IMR-90 (cell line): Measurements from ENCODE around the gene TXNRD1. TPM values are rescaled to one million over a fixed set of nuclear protein-coding genes. Genes with fewer than 3 reads are reported as not detected.
A peak's percentile ranks its signal among the peaks of the same experiment; 100 is the strongest.

Source experiments
- ATAC-seq: fragments of 200-7000 bp; cut with Tn5 transposase; 2 replicates; pipeline ENCODE4 v1.9.1; 2020; ENCODE audit warnings: low read depth, mild to moderate bottlenecking, moderate library complexity
- Bru-seq: library from RNA; stranded (reverse); fragments of 400-500 nt; gene quantifications from one replicate; lab custom pipeline; 2021; lab: Mats Ljungman, UMichigan
- BruChase-seq, 2 experiments: library from RNA; stranded (reverse); fragments of 400-500 nt; gene quantifications; one replicate each; lab custom pipeline; 2021; lab: Mats Ljungman, UMichigan
- BruUV-seq: library from RNA; stranded (reverse); fragments of 400-500 nt; replicated peaks from 2 replicates; lab custom pipeline; 2021; lab: Mats Ljungman, UMichigan
- CTCF ChIA-PET: fragments of 300-600 bp; formaldehyde crosslinking; extraction: SDS; loops from one replicate; lab custom pipeline; 2021; ENCODE audit warnings: antibody characterized with exemption; lab: Yijun Ruan, JAX
- POLR2A ChIA-PET: fragments of 300-600 bp; sonication (Branson Sonifier 250); formaldehyde crosslinking; loops from one replicate; lab custom pipeline; 2022; ENCODE audit warnings: antibody characterized with exemption; ENCODE audit not compliant: unreplicated experiment; lab: Charles Lee
- DNase-seq: peaks from one replicate; pipeline ENCODE4 v3.0.0; 2013
- H2AFZ ChIP-seq: replicated peaks from 2 replicates; pipeline ENCODE3; 2013; ENCODE audit warnings: low read length, mild to moderate bottlenecking; ENCODE audit not compliant: poor library complexity
- H2AK5ac ChIP-seq: 2 replicates; pipeline ENCODE4 v1.6.1; 2013; ENCODE audit warnings: low read depth, low read length, inconsistent platforms
- H2AK9ac ChIP-seq: replicated peaks from 2 replicates; pipeline ENCODE3; 2013; ENCODE audit warnings: mild to moderate bottlenecking, low read depth, low read length, moderate library complexity; ENCODE audit not compliant: poor library complexity
- H2BK120ac ChIP-seq: 2 replicates; pipeline ENCODE4 v1.6.1; 2013; ENCODE audit warnings: low read depth, low read length, inconsistent platforms
- H2BK15ac ChIP-seq: 3 replicates; pipeline ENCODE4 v1.6.1; 2013; ENCODE audit warnings: low read depth, low read length, inconsistent platforms
- H2BK20ac ChIP-seq: 2 replicates; pipeline ENCODE4 v1.6.1; 2013; ENCODE audit warnings: low read depth, mild to moderate bottlenecking, inconsistent platforms, low read length, moderate library complexity
- H2BK5ac ChIP-seq: 2 replicates; pipeline ENCODE4 v1.6.1; 2013; ENCODE audit warnings: mild to moderate bottlenecking, low read depth, low read length, inconsistent platforms; ENCODE audit not compliant: poor library complexity, severe bottlenecking
- H3K14ac ChIP-seq: replicated peaks from 2 replicates; pipeline ENCODE4 v1.6.1; 2013; ENCODE audit warnings: low read depth, low read length, inconsistent platforms
- H3K18ac ChIP-seq: 2 replicates; pipeline ENCODE4 v1.6.1; 2013; ENCODE audit warnings: low read depth, low read length, control low read depth
- H3K23ac ChIP-seq: 2 replicates; pipeline ENCODE4 v1.6.1; 2013; ENCODE audit warnings: low read depth, low read length, inconsistent platforms
- H3K27ac ChIP-seq: 2 replicates; pipeline ENCODE4 v1.5.1; 2013; ENCODE audit warnings: mild to moderate bottlenecking, control low read depth, low read length; ENCODE audit not compliant: insufficient read depth
- H3K27me3 ChIP-seq: 2 replicates; pipeline ENCODE4 v1.6.1; 2013; ENCODE audit warnings: low read length; ENCODE audit not compliant: control insufficient read depth, insufficient read depth
- H3K36me3 ChIP-seq: 2 replicates; pipeline ENCODE4 v1.6.1; 2013; ENCODE audit warnings: low read length, mixed read lengths; ENCODE audit not compliant: control insufficient read depth, insufficient read depth
- H3K4ac ChIP-seq: 2 replicates; pipeline ENCODE4 v1.6.1; 2013; ENCODE audit warnings: low read depth, low read length, inconsistent platforms
- H3K4me1 ChIP-seq: 2 replicates; pipeline ENCODE4 v1.6.1; 2013; ENCODE audit warnings: low read length, mixed read lengths; ENCODE audit not compliant: control insufficient read depth, insufficient read depth
- H3K4me2 ChIP-seq: 2 replicates; pipeline ENCODE4 v1.6.1; 2013; ENCODE audit warnings: low read depth, mild to moderate bottlenecking, control low read depth, low read length, moderate library complexity
- H3K4me3 ChIP-seq: 2 replicates; pipeline ENCODE4 v1.5.1; 2013; ENCODE audit warnings: low read depth, mild to moderate bottlenecking, control low read depth, low read length, moderate library complexity; ENCODE audit not compliant: insufficient read depth
- H3K56ac ChIP-seq: 2 replicates; pipeline ENCODE4 v1.6.1; 2013; ENCODE audit warnings: low read length, inconsistent platforms; ENCODE audit not compliant: insufficient read depth; ENCODE audit errors: extremely low read depth
- H3K79me1 ChIP-seq, 2 experiments: 2 replicates each; pipeline ENCODE4 v1.6.1; 2013; ENCODE audit warnings: low read length in 2 of 2, inconsistent platforms in 1 of 2, low read depth in 1 of 2
- H3K9ac ChIP-seq: 2 replicates; pipeline ENCODE4 v1.6.1; 2013; ENCODE audit warnings: low read depth, low read length, control low read depth
- H3K9me1 ChIP-seq: 2 replicates; pipeline ENCODE4 v1.6.1; 2013; ENCODE audit warnings: low read length, inconsistent platforms; ENCODE audit not compliant: insufficient read depth
- H3K9me3 ChIP-seq: 2 replicates; pipeline ENCODE4 v1.6.1; 2013; ENCODE audit warnings: low read length; ENCODE audit not compliant: control insufficient read depth, insufficient read depth
- H4K20me1 ChIP-seq: 2 replicates; pipeline ENCODE4 v1.6.1; 2013; ENCODE audit warnings: low read length, inconsistent platforms; ENCODE audit not compliant: insufficient read depth
- H4K5ac ChIP-seq: 2 replicates; pipeline ENCODE4 v1.6.1; 2013; ENCODE audit warnings: mild to moderate bottlenecking, low read depth, low read length, control low read depth
- H4K8ac ChIP-seq, 2 experiments: 2 replicates each; pipeline ENCODE4 v1.6.1; 2013; ENCODE audit warnings: low read depth in 2 of 2, low read length in 2 of 2, control low read depth in 1 of 2, inconsistent platforms in 1 of 2
- H4K91ac ChIP-seq: 2 replicates; pipeline ENCODE4 v1.6.1; 2013; ENCODE audit warnings: low read depth, low read length, inconsistent platforms; ENCODE audit not compliant: insufficient read depth
- MAFK ChIP-seq: IDR thresholded peaks from 2 replicates; pipeline ENCODE4 v1.6.1; 2012; ENCODE audit warnings: low read depth, low read length, improper control_type of control experiment
- MAZ ChIP-seq: IDR thresholded peaks from 2 replicates; pipeline ENCODE4 v1.6.1; 2012; ENCODE audit warnings: low read depth, mild to moderate bottlenecking, low read length, improper control_type of control experiment, moderate library complexity, borderline replicate concordance
- MXI1 ChIP-seq: IDR thresholded peaks from 2 replicates; pipeline ENCODE4 v1.6.1; 2012; ENCODE audit warnings: low read depth, mild to moderate bottlenecking, low read length, moderate library complexity, borderline replicate concordance
- POLR2A ChIP-seq: IDR thresholded peaks from 2 replicates; pipeline ENCODE4 v1.6.1; 2012; ENCODE audit warnings: mild to moderate bottlenecking, low read depth, low read length
- RAD21 ChIP-seq: IDR thresholded peaks from 2 replicates; pipeline ENCODE4 v1.6.1; 2012; ENCODE audit warnings: low read length, improper control_type of control experiment
- RCOR1 ChIP-seq: IDR thresholded peaks from 2 replicates; pipeline ENCODE4 v1.6.1; 2012; ENCODE audit warnings: mild to moderate bottlenecking, low read length, improper control_type of control experiment; ENCODE audit not compliant: insufficient replicate concordance
- SMC3 ChIP-seq: fragments of 150-350 bp; IDR thresholded peaks from 2 replicates; pipeline ENCODE4 v1.6.1; 2016; ENCODE audit warnings: low read depth, mild to moderate bottlenecking, antibody characterized with exemption, low read length, moderate library complexity
- WGBS, 2 experiments: methylation state at CpG; one replicate each; pipeline versions ENCODE4 v1.1.5 to v1.1.7; 2013; ENCODE audit warnings: missing lambda C conversion rate in 2 of 2; ENCODE audit not compliant: insufficient read length in 1 of 2; ENCODE audit errors: extremely low coverage in 2 of 2; 5-methylcytosine and 5-hydroxymethylcytosine counted together
- dilution Hi-C: fragments of 300-500 bp; cut with HindIII; formaldehyde crosslinking; loops from one replicate; pipeline ENCODE4 v1.14.3; 2018; ENCODE audit warnings: low sequenced_read_pairs; ENCODE audit not compliant: unreplicated experiment
- in situ Hi-C: fragments of 300-500 bp; cut with MboI; formaldehyde crosslinking; loops from 3 replicates; pipeline ENCODE4 v1.14.3; 2019; ENCODE audit warnings: low sequenced_read_pairs, inconsistent platforms, mixed read lengths
- intact Hi-C: fragments of 100-400 bp; cut with micrococcal nuclease; formaldehyde crosslinking; loops from 2 replicates; pipeline ENCODE4 v1.10.0; 2022
- long read RNA-seq: library from polyadenylated mRNA; unstranded; transcript quantifications from one replicate; pipeline ENCODE4 v2.0.0, GENCODE V29; 2021; ENCODE audit not compliant: unreplicated experiment
- polyA plus RNA-seq, 3 experiments: library from polyadenylated mRNA; depleted of rRNA; stranded (reverse); fragments of >200 nt; gene quantifications; 2 replicates each; pipeline ENCODE4 v1.2.3, GENCODE V29; 2012; ENCODE audit warnings: low replicate concordance in 1 of 3
- total RNA-seq: library from RNA; depleted of rRNA; stranded (reverse); fragments of >200 nt; gene quantifications from 2 replicates; pipeline ENCODE4 v1.2.3, GENCODE V29; 2012; rRNA removed
- TF ChIP-seq, protein P1 (sequence below): conservative IDR thresholded peaks from 2 replicates; pipeline ENCODE4 v1.5.1; 2012; ENCODE audit warnings: mild to moderate bottlenecking, low read depth, low read length, improper control_type of control experiment

The TXNRD1 gene
- total RNA-seq (582 and 671 TPM in 2 replicates), polyA plus RNA-seq (2012; rRNA removed) (325 and 379 TPM in 2 replicates), Bru-seq, nascent RNA (percentile 99 among the genes with signal in this experiment), BruChase-seq, experiment 1, labeled RNA remaining after a 6-hour chase (percentile 98 among the genes with signal in this experiment), BruChase-seq, experiment 2, labeled RNA remaining after a 2-hour chase (percentile 99 among the genes with signal in this experiment)
- polyA plus RNA-seq (2012; cell fraction: cytosol; rRNA removed), result 231 and 352 TPM in 2 replicates
- 162 and 221 TPM in 2 replicates for polyA plus RNA-seq (2012; cell fraction: nucleus; rRNA removed; ENCODE audit: low replicate concordance)
- long read RNA-seq, transcript TXNRD1-214 (15 exons, 3,974 nt), result minor isoform, 150 of 967 reads
- long read RNA-seq, transcript TXNRD1-205 (15 exons, 3,930 nt), result major isoform, 335 of 967 reads
- long read RNA-seq, partial matches to known transcripts, result 341 of 967 reads
- long read RNA-seq, other reads (novel, unspliced or antisense), result 139 of 967 reads

DNA sequence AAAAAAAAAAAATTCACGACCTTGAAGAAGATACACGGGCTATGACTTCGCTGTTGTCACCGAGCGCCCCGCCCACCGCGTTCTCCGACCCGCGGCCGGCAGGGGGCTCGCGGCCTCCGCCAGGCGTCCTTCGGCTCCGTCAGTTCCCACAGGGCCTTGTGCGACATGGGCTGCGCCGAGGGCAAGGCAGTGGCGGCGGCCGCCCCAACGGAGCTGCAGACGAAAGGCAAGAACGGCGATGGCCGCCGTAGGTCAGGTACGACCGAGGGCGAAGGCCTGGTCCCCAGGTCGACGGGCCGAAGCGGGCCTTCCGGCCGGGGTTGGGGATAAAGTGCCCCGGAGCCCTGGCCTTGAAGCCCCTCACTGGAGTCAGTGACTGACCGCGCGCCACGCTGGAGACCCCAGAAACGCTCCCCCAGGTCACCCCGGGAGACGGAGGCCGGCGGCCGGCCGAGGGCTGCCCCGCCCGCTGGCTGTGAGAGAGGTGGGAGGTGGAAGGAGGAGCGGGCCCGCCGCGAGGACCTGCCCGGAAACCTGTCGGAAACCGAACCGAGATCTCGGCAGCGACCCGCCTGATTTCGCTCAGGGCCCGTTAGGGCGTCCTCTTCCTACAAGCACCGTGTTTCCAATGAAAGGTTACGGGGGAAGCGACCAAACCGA is at the start of gene TXNRD1:
TXNRD1 (plus strand) TSS at position 142 of the 660 bp plus-strand sequence; CDS start at position 166, 24 bp downstream.
- peak within 1 kb of the TSS; percentile 85 to 92 for H4K8ac ChIP-seq
- ChIA-PET POLR2A (no interaction called here), CTCF (interaction anchor here (0.6 to 0.8 kb wide), 8 partner anchors 59 to 675 kb away, joined by 3 to 8 read pairs (median 4); no protein-coding TSS in a partner anchor)
- H3K14ac ChIP-seq, result peak within 1 kb of the TSS; percentile 92
- H4K91ac ChIP-seq, result peak within 1 kb of the TSS; percentile 92
- H2BK20ac ChIP-seq, result peak within 1 kb of the TSS; percentile 89
- peak; percentile 87 for TF ChIP-seq RAD21
- TF ChIP-seq, protein P1, sequence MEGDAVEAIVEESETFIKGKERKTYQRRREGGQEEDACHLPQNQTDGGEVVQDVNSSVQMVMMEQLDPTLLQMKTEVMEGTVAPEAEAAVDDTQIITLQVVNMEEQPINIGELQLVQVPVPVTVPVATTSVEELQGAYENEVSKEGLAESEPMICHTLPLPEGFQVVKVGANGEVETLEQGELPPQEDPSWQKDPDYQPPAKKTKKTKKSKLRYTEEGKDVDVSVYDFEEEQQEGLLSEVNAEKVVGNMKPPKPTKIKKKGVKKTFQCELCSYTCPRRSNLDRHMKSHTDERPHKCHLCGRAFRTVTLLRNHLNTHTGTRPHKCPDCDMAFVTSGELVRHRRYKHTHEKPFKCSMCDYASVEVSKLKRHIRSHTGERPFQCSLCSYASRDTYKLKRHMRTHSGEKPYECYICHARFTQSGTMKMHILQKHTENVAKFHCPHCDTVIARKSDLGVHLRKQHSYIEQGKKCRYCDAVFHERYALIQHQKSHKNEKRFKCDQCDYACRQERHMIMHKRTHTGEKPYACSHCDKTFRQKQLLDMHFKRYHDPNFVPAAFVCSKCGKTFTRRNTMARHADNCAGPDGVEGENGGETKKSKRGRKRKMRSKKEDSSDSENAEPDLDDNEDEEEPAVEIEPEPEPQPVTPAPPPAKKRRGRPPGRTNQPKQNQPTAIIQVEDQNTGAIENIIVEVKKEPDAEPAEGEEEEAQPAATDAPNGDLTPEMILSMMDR, result peak; percentile 90
- TF ChIP-seq SMC3, result peak; percentile 88
- TF ChIP-seq MAFK, result no peak
- TF ChIP-seq RCOR1, result no peak
- TF ChIP-seq POLR2A, result peak; percentile 63; the same call in 1 of the 2 replicates
- 0 out of 2 replicates have a peak, but pooled peaks have one; percentile 49 for TF ChIP-seq MXI1
- peak; percentile 78; the same call in 1 of the 2 replicates for TF ChIP-seq MAZ
- no peaks in the 10 kb centered on the region for H3K36me3 ChIP-seq
- H2BK5ac ChIP-seq, result peak within 1 kb of the TSS; percentile 91
- H3K9me3 ChIP-seq, result no peaks in the 10 kb centered on the region
- peaks cover 20 to 27% of the 10 kb centered on the region in 2 experiments for H3K79me1 ChIP-seq
- H3K27me3 ChIP-seq, result no peaks in the 10 kb centered on the region
- H3K4me3 ChIP-seq, result peak within 1 kb of the TSS; percentile 57
- DNase-seq, result peak; percentile 76
- H3K23ac ChIP-seq, result peak within 1 kb of the TSS; percentile 81
- peak within 1 kb of the TSS; percentile 58 for H3K56ac ChIP-seq
- peak within 1 kb of the TSS; percentile 81 for H3K27ac ChIP-seq
- H2AK5ac ChIP-seq, result peak within 1 kb of the TSS; percentile 95
- peaks cover 13% of the 10 kb centered on the region for H3K4me1 ChIP-seq
- peak within 1 kb of the TSS; percentile 85 for H3K9ac ChIP-seq
- intact Hi-C loops (loop anchor here (5.0 kb wide), 1 partner anchor 142 kb away; no protein-coding TSS in a partner anchor), in situ Hi-C loops (loop anchor here (5.0 kb wide), 1 partner anchor 72 kb away; no protein-coding TSS in a partner anchor), dilution Hi-C loops (no loop called here)
- BruUV-seq, result no TSS peak
- peak within 1 kb of the TSS; percentile 79 for H3K4me2 ChIP-seq
- peak within 1 kb of the TSS; percentile 86 for H2AK9ac ChIP-seq
- no peaks in the 10 kb centered on the region for H4K20me1 ChIP-seq
- peaks cover 10% of the 10 kb centered on the region; the same call in 1 of the 2 replicates for H3K9me1 ChIP-seq
- H2BK15ac ChIP-seq, result peak within 1 kb of the TSS; percentile 99; the same call in 2 of the 3 replicates
- 11% methylated on average over 56 of the region's 71 CpGs; no CpG with 5 or more reads in 1 of the 2 experiments for WGBS, 2 experiments
- ATAC-seq, result peak; percentile 71
- peak within 1 kb of the TSS; percentile 89 for H2BK120ac ChIP-seq
- peak within 1 kb of the TSS; percentile 95 for H3K4ac ChIP-seq
- H2AFZ ChIP-seq, result peak within 1 kb of the TSS; percentile 90
- H3K18ac ChIP-seq, result peak within 1 kb of the TSS; percentile 80
- H4K5ac ChIP-seq, result peak within 1 kb of the TSS; percentile 82
